Activated CD4-positive, alpha-beta T cell treated with anti-CD3 and anti-CD28 coated beads, Interleukin-2, amount 50 U/mL, for 16 hours (primary cell): ENCODE data around the gene CD3D.

ENCODE experiments used
- DNase-seq: peaks from one replicate; pipeline ENCODE4 v3.0.0-alpha.2; 2020

CD3D gene

DNA sequence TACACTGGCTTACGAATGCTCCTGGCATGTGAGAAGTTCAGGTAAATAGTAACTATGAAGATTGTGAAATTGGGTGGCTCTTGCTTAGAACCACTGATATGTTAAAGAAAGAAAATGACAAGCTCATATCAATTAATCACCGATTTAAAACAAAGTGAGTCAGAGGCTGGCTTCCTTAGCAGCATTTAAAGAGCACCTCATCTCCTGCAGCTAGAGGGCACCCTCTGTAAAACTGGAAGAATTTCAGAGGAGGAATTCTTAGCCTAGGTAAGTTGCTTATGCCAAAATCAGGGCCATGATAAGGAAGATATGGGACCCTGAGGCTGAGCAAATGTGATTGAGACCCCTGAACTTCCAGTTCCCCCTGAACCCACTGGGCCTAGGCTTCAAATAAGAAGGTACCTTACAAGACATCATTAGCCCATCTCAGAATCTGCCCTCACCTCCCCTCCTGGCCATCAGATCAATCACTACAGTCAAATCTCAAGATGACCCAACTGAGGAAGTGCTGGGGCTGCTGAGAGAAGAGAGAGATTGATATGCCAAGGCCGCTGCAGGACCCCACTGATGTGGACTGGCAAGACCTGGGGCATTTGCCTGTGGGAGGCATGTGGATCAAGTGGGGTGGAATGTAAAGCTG, 46.6 kb downstream of the CD3D start:
- DNase-seq, result peak; percentile 54

- DNase-seq, result no peak
Measured at GRCh38 chr11:118295199-118295598, 47.3 kb downstream of the CD3D start.

GRCh38 chr11:118294053-118294452, 48.5 kb downstream of the CD3D start:
- DNase-seq, result no peak

- DNase-seq, result no peak
Measured at GRCh38 chr11:118291477-118292135, 50.9 kb downstream of the CD3D start.

DNA sequence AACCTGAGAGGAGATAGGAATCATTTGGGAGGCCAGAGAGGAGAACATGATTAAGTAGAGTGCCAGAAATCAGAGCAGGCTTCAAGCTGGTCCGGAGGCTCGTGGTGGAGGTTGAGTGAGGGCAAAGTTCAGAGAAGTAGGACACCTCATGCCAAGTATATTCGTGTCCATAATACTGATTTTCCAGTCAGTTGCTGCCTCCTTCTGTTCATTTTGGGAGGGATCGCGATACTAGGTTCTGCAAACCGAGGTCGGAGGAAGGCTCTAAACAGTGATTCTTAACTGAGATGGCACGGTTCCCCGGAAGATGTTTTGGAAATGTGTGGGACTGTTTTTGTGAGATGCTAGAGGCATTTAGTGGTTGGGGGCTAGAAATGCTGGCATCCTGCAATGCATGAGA, 51.6 kb downstream of the CD3D start:
- DNase-seq, result peak; percentile 54

DNA sequence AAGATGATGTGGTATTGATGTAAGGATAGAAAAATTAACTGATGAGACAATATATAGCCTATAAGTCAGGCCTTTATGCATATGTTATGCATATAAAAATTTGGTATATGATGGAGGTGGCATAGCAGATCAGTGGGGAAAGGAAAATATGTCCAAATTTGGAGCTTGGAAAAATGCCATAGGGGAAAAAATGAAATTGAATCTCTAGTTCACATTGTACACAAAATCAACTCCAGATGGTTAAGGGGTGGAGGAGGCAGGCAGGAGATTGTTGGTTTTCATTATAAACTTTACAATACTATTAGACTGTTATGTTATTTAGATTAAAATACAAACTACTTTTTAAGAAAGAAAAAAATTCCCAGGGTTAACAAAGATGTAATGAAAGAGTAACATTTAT, 53.1 kb downstream of the CD3D start:
- no peak for DNase-seq
